Transverse colon (tissue), 4 donors: ENCODE measurements around the gene SRP54. TPM values are rescaled to one million over a fixed set of nuclear protein-coding genes. Genes with fewer than 3 reads are reported as not detected.
A peak's percentile ranks its signal among the peaks of the same experiment; 100 is the strongest.

Source experiments
- DNase-seq: peaks from one replicate; pipeline ENCODE4 v3.0.0-alpha.2; 2019
- H3K27ac ChIP-seq, 4 donors: fragments of 200-600 bp; sonication (generic); 2 replicates each; pipeline ENCODE4 v1.5.1; 2016 to 2018; ENCODE audit warnings: inconsistent platforms in 4 of 4
- H3K27me3 ChIP-seq: fragments of 200-600 bp; sonication (generic); 2 replicates; pipeline ENCODE4 v1.5.1; 2017; ENCODE audit warnings: inconsistent platforms
- H3K36me3 ChIP-seq, 4 donors: fragments of 200-600 bp; sonication (generic); 2 replicates each; pipeline ENCODE4 v1.5.1; 2017 to 2019; ENCODE audit warnings: inconsistent platforms in 4 of 4
- H3K4me1 ChIP-seq, 4 donors: fragments of 200-600 bp; sonication (generic); 2 replicates each; pipeline ENCODE4 v1.5.1; 2017 to 2020; ENCODE audit warnings: inconsistent platforms in 4 of 4
- H3K4me3 ChIP-seq, 4 donors: fragments of 200-600 bp; sonication (generic); 1 replicate in 1 of 4; 2 replicates in 3 of 4; pipeline versions ENCODE4 v1.5.1 to v1.6.1; 2017 to 2019; ENCODE audit warnings: inconsistent platforms in 4 of 4
- H3K9me3 ChIP-seq, 2 donors: fragments of 200-600 bp; sonication (generic); 2 replicates each; pipeline ENCODE4 v1.5.1; 2017 to 2019; ENCODE audit warnings: inconsistent platforms in 2 of 2
- EP300 ChIP-seq: sonication (generic); formaldehyde crosslinking; IDR thresholded peaks from one replicate; pipeline ENCODE4 v1.6.1; 2017; ENCODE audit warnings: antibody characterized with exemption, low read depth
- POLR2A ChIP-seq: fragments of 450-650 bp; IDR thresholded peaks from one replicate; pipeline ENCODE4 v1.6.1; 2016; ENCODE audit warnings: antibody characterized with exemption, mild to moderate bottlenecking, moderate library complexity
- POLR2AphosphoS5 ChIP-seq, 3 donors: sonication (generic); formaldehyde crosslinking; IDR thresholded peaks; one replicate each; pipeline ENCODE4 v1.6.1; 2016; ENCODE audit warnings: antibody characterized with exemption in 3 of 3
- WGBS, 2 donors: methylation state at CpG; one replicate each; pipeline ENCODE4 v1.1.5; 2018; ENCODE audit warnings: low coverage in 1 of 2; 5-methylcytosine and 5-hydroxymethylcytosine counted together
- in situ Hi-C, 4 donors: fragments of 200-750 bp; cut with MboI; loops; one replicate each; pipeline versions ENCODE4 v1.15.0 to v1.15.1; 2017; ENCODE audit warnings: low sequenced_read_pairs in 3 of 4, low pct_ligation_motif_present in 1 of 4, low pct_unique_long_range_greater_than_20kb in 1 of 4
- intact Hi-C: fragments of 100-400 bp; cut with DNase I; formaldehyde crosslinking; loops from one replicate; pipeline ENCODE4 v1.15.1; 2023; ENCODE audit warnings: low total_unique reads
- total RNA-seq, 4 donors: library from RNA; depleted of rRNA; stranded (reverse); fragments of >200 nt; gene quantifications; one replicate each; pipeline ENCODE4 v1.1.0, GENCODE V29; 2016
- TF ChIP-seq, protein P1 (sequence below), 5 experiments: fragments of 200-600 bp in 3 of 5; fragments of 450-650 bp in 2 of 5; sonication (generic) in 3 of 5; IDR thresholded peaks; 1 replicate in 2 of 5; 2 replicates in 3 of 5; pipeline ENCODE4 v1.5.1; 2016 to 2017; ENCODE audit warnings: antibody characterized with exemption in 5 of 5, inconsistent platforms in 3 of 5, mild to moderate bottlenecking in 2 of 5, moderate library complexity in 1 of 5

Gene SRP54
- total RNA-seq, 4 donors from 2014 or later: 14.7 to 63.4 (median 35.2) TPM

DNA sequence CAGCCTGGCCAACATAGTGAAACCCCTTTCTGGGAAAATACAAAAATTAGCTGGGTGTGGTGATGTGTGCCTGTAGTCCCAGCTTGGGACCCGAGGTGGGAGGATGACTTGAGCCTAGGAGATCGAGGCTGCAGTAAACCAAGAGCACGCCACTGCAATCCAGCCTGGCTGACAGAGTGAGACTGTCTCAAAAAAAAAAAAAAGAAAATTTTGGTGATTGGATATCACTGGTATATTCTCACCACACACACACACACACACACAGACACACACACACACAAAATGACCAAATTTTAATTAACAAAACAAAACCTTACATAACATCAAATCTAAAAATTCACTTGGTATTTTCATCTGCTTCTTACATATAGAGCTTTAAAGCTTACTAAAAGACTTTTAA, 59.8 kb downstream of the SRP54 start:
- in situ Hi-C loops (no loop called here), intact Hi-C loops (no loop called here)
- no peak for DNase-seq
- Histone ChIP-seq H3K36me3 (no peaks in the 10 kb centered on the region), H3K27me3 (no peaks in the 10 kb centered on the region), H3K9me3 (no peaks in the 10 kb centered on the region), H3K4me3 (no peak overlapping the region), H3K4me1 (peaks cover 0 to 16% (median 8%) of the 10 kb centered on the region in 4 donors), H3K27ac (no peak overlapping the region)
- TF ChIP-seq POLR2A (no peak), POLR2AphosphoS5 (IDR thresholded peaks at IDR 0.05) (no peak), EP300 (no peak)
- TF ChIP-seq, protein P1, sequence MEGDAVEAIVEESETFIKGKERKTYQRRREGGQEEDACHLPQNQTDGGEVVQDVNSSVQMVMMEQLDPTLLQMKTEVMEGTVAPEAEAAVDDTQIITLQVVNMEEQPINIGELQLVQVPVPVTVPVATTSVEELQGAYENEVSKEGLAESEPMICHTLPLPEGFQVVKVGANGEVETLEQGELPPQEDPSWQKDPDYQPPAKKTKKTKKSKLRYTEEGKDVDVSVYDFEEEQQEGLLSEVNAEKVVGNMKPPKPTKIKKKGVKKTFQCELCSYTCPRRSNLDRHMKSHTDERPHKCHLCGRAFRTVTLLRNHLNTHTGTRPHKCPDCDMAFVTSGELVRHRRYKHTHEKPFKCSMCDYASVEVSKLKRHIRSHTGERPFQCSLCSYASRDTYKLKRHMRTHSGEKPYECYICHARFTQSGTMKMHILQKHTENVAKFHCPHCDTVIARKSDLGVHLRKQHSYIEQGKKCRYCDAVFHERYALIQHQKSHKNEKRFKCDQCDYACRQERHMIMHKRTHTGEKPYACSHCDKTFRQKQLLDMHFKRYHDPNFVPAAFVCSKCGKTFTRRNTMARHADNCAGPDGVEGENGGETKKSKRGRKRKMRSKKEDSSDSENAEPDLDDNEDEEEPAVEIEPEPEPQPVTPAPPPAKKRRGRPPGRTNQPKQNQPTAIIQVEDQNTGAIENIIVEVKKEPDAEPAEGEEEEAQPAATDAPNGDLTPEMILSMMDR (IDR thresholded peaks at IDR 0.05): no peak
- 80 to 86% methylated on average over 1 to 3 of the region's 3 CpGs for WGBS, 2 donors

DNA sequence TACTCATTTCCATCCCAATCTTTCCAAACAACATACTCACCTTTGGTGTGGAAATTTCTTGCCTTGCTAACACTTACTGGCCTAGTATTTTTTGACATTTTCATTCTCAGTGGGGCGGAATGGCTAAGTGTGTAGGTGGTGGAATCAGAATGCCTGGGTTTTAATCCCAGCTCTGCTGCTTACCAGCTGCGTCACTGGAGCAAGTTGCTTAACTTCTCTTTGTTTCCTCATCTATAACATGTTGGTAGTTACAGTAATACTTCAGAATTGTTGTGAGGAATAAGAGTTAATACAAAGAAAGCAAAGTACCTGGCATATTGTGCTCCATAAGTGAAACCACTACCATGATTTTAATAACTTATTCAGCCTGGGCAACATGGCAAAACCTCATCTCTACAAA, 60.3 kb downstream of the SRP54 start:
- Histone ChIP-seq H3K36me3 (no peaks in the 10 kb centered on the region), H3K4me1 (peaks cover under 1 to 20% (median 12%) of the 10 kb centered on the region in 4 donors), H3K27me3 (no peaks in the 10 kb centered on the region), H3K9me3 (no peaks in the 10 kb centered on the region), H3K27ac (no peak overlapping the region), H3K4me3 (no peak overlapping the region)
- in situ Hi-C loops: no loop called here
- intact Hi-C loops: no loop called here
- DNase-seq: no peak
- TF ChIP-seq POLR2AphosphoS5 (IDR thresholded peaks at IDR 0.05) (no peak), POLR2A (no peak), EP300 (no peak)
- TF ChIP-seq, protein P1 (IDR thresholded peaks at IDR 0.05): no peak
- 90 to 96% methylated on average over 2 of the region's 2 CpGs for WGBS, 2 donors

DNA sequence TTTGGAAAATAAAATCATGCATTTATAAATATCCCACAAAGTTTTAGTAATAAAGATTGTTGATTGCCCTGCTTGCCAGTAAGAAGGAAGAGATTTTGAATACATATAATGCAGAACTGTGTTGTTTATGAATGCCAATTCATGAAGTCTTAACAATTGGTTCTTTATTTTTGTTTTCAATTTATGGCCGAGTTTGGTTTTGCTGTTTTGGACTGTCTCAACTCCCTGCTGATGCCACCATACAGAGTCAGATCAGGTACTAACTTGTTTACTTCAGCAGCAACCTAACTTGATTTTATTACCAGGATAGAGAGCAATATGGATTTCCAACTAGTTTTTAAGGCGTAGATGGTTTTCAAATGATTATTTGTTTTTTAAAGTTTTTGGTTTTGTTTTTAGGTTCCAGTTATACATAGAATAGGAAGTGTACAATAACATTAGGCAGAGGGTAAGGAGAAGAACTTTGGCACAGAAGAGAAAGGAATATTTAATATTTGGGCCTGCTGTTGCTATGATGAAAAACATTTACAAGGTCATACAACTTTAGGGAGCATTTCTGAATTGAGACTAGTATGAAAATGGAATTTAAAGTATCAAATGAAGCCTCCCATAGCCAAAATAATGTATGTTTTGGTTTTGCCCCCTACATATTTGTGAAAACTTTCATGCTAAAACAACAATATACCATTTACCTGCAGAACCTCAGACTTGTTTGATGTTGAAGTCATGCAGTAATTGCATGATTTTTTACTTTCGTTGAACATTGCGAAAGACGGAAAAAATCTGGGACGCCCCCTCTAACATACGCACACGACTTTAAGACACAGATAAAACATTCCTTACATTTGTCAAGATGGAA, 62.4 kb downstream of the SRP54 start:
- intact Hi-C loops (no loop called here), in situ Hi-C loops (no loop called here)

DNA sequence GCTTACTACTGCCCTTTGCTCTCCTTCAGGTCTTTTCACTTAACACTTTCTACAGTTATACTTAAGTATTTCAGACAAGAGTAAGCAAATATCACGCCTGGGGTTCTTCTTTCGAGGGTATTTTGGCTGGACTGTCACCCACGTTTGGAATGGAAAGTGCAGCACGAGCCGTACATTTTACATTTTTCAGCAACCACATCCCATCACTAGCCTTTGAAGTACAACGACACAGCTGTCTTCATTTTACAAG, 62.9 kb downstream of the SRP54 start:
- H3K27ac ChIP-seq: peak overlapping the region; percentile 98 to 100 (median 98)
- in situ Hi-C loops: no loop called here
- DNase-seq: no peak
- peak overlapping the region; percentile 39 to 90 (median 85) for H3K4me3 ChIP-seq
- H3K27me3 ChIP-seq: no peaks in the 10 kb centered on the region
- TF ChIP-seq, protein P1 (IDR thresholded peaks at IDR 0.05): no peak
- TF ChIP-seq EP300: no peak
- no peak for TF ChIP-seq POLR2A
- TF ChIP-seq POLR2AphosphoS5 (IDR thresholded peaks at IDR 0.05): no peak
- peaks cover 0 to 5% (median 0%) of the 10 kb centered on the region in 4 donors for H3K36me3 ChIP-seq
- H3K4me1 ChIP-seq: peaks cover 3 to 45% (median 31%) of the 10 kb centered on the region in 4 donors
- intact Hi-C loops: no loop called here
- no peaks in the 10 kb centered on the region for H3K9me3 ChIP-seq
- 0% methylated on average over 3 to 6 of the region's 6 CpGs for WGBS, 2 donors

More for the DNA sequence above, 62.4 kb downstream of the SRP54 start:
- no peak for TF ChIP-seq EP300
- no peak for TF ChIP-seq POLR2A
- TF ChIP-seq POLR2AphosphoS5 (IDR thresholded peaks at IDR 0.05): no peak
- TF ChIP-seq, protein P1 (IDR thresholded peaks at IDR 0.05): no peak
- H3K9me3 ChIP-seq: no peaks in the 10 kb centered on the region
- peak overlapping the region; percentile 98 to 100 (median 98) for H3K27ac ChIP-seq
- peaks cover 0 to 5% (median 0%) of the 10 kb centered on the region in 4 donors for H3K36me3 ChIP-seq
- WGBS, 2 donors: 16 to 21% methylated on average over 8 of the region's 8 CpGs
- no peak for DNase-seq
- peak overlapping the region; percentile 39 to 90 (median 85) for H3K4me3 ChIP-seq
- H3K4me1 ChIP-seq: peaks cover 3 to 39% (median 26%) of the 10 kb centered on the region in 4 donors
- no peaks in the 10 kb centered on the region for H3K27me3 ChIP-seq
